Gastroesophageal sphincter (tissue), 4 donors: ENCODE measurements around the gene SYNJ2. TPM values are rescaled to one million over a fixed set of nuclear protein-coding genes. Genes with fewer than 3 reads are reported as not detected.

Experiments
- ATAC-seq: fragments of 150-250 bp; one replicate; pipeline ENCODE4 v1.9.1; 2016; ENCODE audit warnings: mild to moderate bottlenecking, moderate library complexity
- H3K27ac ChIP-seq, 4 donors: fragments of 200-600 bp; sonication (generic) in 3 of 4; 1 replicate in 3 of 4; 2 replicates in 1 of 4; pipeline ENCODE4 v1.5.1; 2016 to 2019
- H3K27me3 ChIP-seq: fragments of 200-600 bp; sonication (generic); one replicate; pipeline ENCODE4 v1.5.1; 2019
- H3K36me3 ChIP-seq, 2 donors: fragments of 200-600 bp; sonication (generic); one replicate each; pipeline ENCODE4 v1.5.1; 2019; ENCODE audit warnings: control low read depth in 1 of 2
- H3K4me1 ChIP-seq, 3 donors: fragments of 200-600 bp; sonication (generic); 1 replicate in 2 of 3; 2 replicates in 1 of 3; pipeline ENCODE4 v1.5.1; 2016 to 2019; ENCODE audit warnings: control low read depth in 2 of 3
- H3K4me3 ChIP-seq, 2 donors: fragments of 200-600 bp; sonication (generic); one replicate each; pipeline ENCODE4 v1.5.1; 2019; ENCODE audit warnings: mild to moderate bottlenecking in 1 of 2, moderate library complexity in 1 of 2
- H3K9me3 ChIP-seq, 3 donors: fragments of 200-600 bp; sonication (generic); one replicate each; pipeline ENCODE4 v1.5.1; 2017 to 2019; ENCODE audit warnings: control low read depth in 2 of 3
- CTCF ChIP-seq, 4 experiments: fragments of 200-600 bp in 2 of 4; fragments of 450-650 bp in 2 of 4; sonication (generic) in 1 of 4; IDR thresholded peaks; one replicate each; pipeline ENCODE4 v1.5.1; 2017 to 2019; ENCODE audit warnings: antibody characterized with exemption in 4 of 4, mild to moderate bottlenecking in 2 of 4, moderate library complexity in 2 of 4
- EP300 ChIP-seq: sonication (generic); formaldehyde crosslinking; IDR thresholded peaks from one replicate; pipeline ENCODE4 v1.6.1; 2017; ENCODE audit warnings: antibody characterized with exemption, mild to moderate bottlenecking
- POLR2A ChIP-seq, 2 donors: fragments of 450-650 bp; IDR thresholded peaks; one replicate each; pipeline ENCODE4 v1.6.1; 2017; ENCODE audit warnings: antibody characterized with exemption in 2 of 2, mild to moderate bottlenecking in 2 of 2, moderate library complexity in 1 of 2
- POLR2AphosphoS5 ChIP-seq: sonication (generic); formaldehyde crosslinking; IDR thresholded peaks from one replicate; pipeline ENCODE4 v1.6.1; 2017; ENCODE audit warnings: antibody characterized with exemption
- WGBS, 2 donors: methylation state at CpG; one replicate each; pipeline ENCODE4 v1.1.5; 2018; ENCODE audit warnings: low coverage in 1 of 2; 5-methylcytosine and 5-hydroxymethylcytosine counted together
- total RNA-seq, 4 donors: library from RNA; depleted of rRNA; stranded (reverse); fragments of >200 nt; gene quantifications; one replicate each; pipeline ENCODE4 v1.1.0, GENCODE V29; 2016

The SYNJ2 gene
- total RNA-seq, 4 donors from 2014 or later = 19.9 to 27.9 (median 21.6) TPM

GRCh38 chr6:158019416-158019815 lies 37.8 kb downstream of the SYNJ2 start:
- Histone ChIP-seq H3K36me3 (peaks cover 0 to 3% of the 10 kb centered on the region in 2 donors), H3K4me1 (peaks cover 0 to 28% (median 9%) of the 10 kb centered on the region in 3 donors), H3K27me3 (no peaks in the 10 kb centered on the region), H3K27ac (peak overlapping the region; percentile 46 to 86 (median 84)), H3K9me3 (no peaks in the 10 kb centered on the region), H3K4me3 (no peak overlapping the region)
- no peak for ATAC-seq
- WGBS, 2 donors = 67 to 94% methylated on average over 2 of the region's 8 CpGs
- no peak for TF ChIP-seq POLR2AphosphoS5
- TF ChIP-seq POLR2A (IDR thresholded peaks at IDR 0.05) = no peak
- TF ChIP-seq EP300 = no peak
- no peak for TF ChIP-seq CTCF (IDR thresholded peaks at IDR 0.05)

- no peak overlapping the region for H3K4me3 ChIP-seq
- 91 to 100% methylated on average over 3 to 6 of the region's 6 CpGs for WGBS, 2 donors
- H3K27me3 ChIP-seq = no peaks in the 10 kb centered on the region
- H3K4me1 ChIP-seq = peaks cover 0 to 30% (median 9%) of the 10 kb centered on the region in 3 donors
- peaks cover 0 to 3% of the 10 kb centered on the region in 2 donors for H3K36me3 ChIP-seq
- TF ChIP-seq CTCF (IDR thresholded peaks at IDR 0.05) = no peak
- TF ChIP-seq POLR2AphosphoS5 = no peak
- no peak for TF ChIP-seq EP300
- TF ChIP-seq POLR2A (IDR thresholded peaks at IDR 0.05) = no peak
- H3K9me3 ChIP-seq = no peaks in the 10 kb centered on the region
- peak overlapping the region in 2 of 4 donors; percentile 51 to 86 for H3K27ac ChIP-seq
- no peak for ATAC-seq
Observed at GRCh38 chr6:158020272-158020711, 38.6 kb downstream of the SYNJ2 start.

- ATAC-seq = no peak
- Histone ChIP-seq H3K36me3 (peaks cover 0 to 3% of the 10 kb centered on the region in 2 donors), H3K27me3 (no peaks in the 10 kb centered on the region), H3K4me3 (no peak overlapping the region), H3K4me1 (peaks cover 0 to 35% (median 12%) of the 10 kb centered on the region in 3 donors), H3K27ac (peak overlapping the region in 2 of 4 donors; percentile 1 to 51), H3K9me3 (no peaks in the 10 kb centered on the region)
- 86 to 93% methylated on average over 2 of the region's 2 CpGs for WGBS, 2 donors
- TF ChIP-seq CTCF (IDR thresholded peaks at IDR 0.05) (no peak), POLR2A (IDR thresholded peaks at IDR 0.05) (no peak), EP300 (no peak), POLR2AphosphoS5 (no peak)
Observed at GRCh38 chr6:158020811-158021210, 39.1 kb downstream of the SYNJ2 start.

- no peak for ATAC-seq
- no peak overlapping the region for H3K4me3 ChIP-seq
- H3K4me1 ChIP-seq = peaks cover 0 to 41% (median 17%) of the 10 kb centered on the region in 3 donors
- peak overlapping the region in 2 of 4 donors; percentile 1 to 51 for H3K27ac ChIP-seq
- no CpG with 5 or more reads among the region's 4 CpGs for WGBS, 2 donors
- TF ChIP-seq CTCF (IDR thresholded peaks at IDR 0.05) (no peak), EP300 (no peak), POLR2AphosphoS5 (no peak), POLR2A (IDR thresholded peaks at IDR 0.05) (no peak)
- no peaks in the 10 kb centered on the region for H3K9me3 ChIP-seq
- no peaks in the 10 kb centered on the region for H3K27me3 ChIP-seq
- H3K36me3 ChIP-seq = peaks cover 0 to 3% of the 10 kb centered on the region in 2 donors
Observed at GRCh38 chr6:158021376-158021775, 39.7 kb downstream of the SYNJ2 start.
